ENCODE data around the gene CYP2S1.
"Not testable (repeated sequence)": the region's sequence is repeated elsewhere in the genome, so short reads cannot be mapped to it uniquely, and the experiment has no call there.

Gene CYP2S1, protein sequence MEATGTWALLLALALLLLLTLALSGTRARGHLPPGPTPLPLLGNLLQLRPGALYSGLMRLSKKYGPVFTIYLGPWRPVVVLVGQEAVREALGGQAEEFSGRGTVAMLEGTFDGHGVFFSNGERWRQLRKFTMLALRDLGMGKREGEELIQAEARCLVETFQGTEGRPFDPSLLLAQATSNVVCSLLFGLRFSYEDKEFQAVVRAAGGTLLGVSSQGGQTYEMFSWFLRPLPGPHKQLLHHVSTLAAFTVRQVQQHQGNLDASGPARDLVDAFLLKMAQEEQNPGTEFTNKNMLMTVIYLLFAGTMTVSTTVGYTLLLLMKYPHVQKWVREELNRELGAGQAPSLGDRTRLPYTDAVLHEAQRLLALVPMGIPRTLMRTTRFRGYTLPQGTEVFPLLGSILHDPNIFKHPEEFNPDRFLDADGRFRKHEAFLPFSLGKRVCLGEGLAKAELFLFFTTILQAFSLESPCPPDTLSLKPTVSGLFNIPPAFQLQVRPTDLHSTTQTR

DNA sequence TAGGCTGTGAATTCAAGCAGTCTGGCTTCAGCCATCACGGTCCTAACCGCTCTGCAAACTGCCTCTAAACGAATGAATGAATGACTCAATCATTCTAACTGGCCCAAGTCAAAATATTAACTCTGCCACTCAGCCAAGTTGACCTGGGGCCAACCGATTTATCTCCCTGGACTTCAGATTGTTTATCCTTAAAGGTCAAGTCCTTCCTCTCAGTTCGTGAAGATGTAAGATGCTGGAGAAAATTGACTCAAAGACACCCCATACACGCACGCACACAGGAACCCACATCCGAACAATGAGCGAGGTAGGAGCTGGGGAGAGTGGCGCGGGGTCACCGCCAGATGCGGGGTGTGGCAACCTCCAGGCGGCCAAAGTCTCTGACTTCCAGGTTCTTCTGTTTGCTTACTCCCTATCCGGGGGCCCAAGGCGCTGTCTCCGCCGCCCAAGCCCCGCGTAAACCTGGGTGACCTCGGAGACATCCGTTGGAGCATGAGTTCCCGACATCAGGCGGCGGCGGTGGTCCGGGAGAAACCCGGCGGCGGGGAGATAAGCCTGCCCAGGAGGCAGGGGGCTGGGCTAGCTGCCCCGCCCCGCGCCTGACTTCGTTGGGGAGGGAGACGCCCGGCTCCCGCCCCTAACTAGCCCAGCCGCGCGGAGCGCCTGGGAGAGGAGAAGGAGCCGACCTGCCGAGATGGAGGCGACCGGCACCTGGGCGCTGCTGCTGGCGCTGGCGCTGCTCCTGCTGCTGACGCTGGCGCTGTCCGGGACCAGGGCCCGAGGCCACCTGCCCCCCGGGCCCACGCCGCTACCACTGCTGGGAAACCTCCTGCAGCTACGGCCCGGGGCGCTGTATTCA, at the start of gene CYP2S1:
Gene CYP2S1 (plus strand): TSS at position 646 of the 856 bp plus-strand sequence. CDS start 46 bp downstream, at position 692.
- DNase-seq: no peak

DNA sequence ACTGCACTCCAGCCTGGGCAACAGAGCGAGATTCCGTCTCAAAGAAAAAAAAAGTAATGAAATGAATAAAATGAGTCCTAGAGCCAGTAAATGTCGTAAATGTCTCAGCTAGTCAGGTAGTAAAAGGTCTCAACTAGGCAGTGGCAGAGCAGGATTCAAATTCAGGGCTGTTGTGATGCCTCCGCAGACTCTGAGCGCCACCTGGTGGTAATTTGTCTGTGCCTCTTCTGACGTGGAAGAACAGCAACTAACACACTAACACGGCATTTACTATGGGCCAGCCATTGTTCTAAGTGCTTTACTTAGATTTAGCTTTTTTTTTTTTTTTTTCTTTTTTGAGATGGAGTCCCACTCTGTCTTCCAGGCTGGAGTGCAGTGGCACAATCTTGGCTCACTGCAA, 48.6 kb upstream of the CYP2S1 start:
- peak; percentile 50 for DNase-seq

DNA sequence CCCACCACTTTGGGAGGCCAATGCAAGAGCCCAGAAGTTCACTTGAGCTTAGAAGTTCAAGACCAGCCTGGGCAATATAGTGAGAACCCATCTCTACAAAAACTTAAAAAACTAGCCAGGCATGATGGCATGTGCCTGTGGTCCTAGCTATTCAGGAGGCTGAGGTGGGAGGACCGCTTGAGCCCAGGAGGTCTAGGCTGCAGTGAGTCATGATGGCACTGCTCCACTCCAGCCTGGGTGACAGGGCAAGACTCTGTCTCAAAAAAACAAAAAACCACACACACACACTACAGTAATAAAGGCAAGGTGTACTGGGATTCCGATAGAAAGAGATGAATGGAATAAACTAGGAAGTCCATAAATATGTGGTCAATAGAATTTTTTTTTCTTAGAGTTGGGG, 43.2 kb upstream of the CYP2S1 start:
- no peak for DNase-seq

DNA sequence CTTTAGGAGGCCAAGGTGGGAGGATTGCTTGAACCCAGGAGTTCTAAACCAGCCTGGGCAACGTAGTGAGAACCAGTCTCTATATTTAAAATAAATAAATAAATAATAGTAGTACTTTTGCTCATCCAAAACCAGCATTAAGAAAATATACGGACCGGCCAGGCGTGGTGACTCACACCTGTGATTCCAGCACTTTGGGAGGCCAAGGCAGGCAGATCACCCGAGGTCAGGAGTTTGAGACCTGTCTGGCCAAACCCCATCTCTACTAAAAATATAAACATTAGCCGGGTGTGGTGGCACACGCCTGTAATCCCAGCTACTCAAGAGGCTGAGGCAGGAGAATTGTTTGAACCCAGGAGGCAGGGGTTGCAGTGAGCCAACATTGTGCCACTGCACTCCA, 42.0 kb upstream of the CYP2S1 start:
- not testable (repeated sequence) for DNase-seq

DNA sequence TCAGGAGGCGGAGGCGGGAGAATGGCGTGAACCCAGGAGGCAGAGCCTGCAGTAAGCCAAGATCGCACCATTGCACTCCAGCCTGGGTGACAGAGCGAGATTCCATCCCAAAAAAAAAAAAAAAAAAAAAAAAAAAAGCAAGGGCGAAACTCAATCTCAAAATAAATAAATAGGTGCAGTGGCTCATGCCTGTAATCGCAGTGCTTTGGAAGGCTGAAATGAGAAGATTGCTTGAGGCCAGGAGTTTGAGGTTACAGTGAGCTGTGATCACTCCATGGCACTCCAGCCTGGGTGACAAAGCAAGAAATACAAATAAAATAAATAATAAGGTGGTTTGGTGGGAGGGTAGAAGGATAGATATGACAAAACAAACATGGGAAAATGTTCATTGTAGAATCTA, 39.0 kb upstream of the CYP2S1 start:
- no peak for DNase-seq

DNA sequence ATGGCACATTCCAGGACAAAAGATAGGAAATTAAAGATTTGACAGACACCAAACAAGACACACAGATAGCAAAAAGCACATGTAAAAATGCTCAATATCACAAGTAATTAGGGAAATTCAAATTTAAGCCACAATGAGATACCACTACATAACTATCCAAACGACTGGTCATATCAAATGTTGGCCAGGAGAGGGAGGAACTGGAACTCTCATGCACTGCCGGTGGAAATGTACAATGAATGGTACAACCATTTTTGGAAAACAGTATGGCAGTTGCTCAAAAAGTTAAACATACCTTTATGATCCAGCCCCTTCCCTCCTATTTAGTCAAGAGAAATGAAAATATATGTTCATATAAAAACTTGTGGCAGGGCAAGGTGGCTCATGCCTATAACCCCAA, 36.8 kb upstream of the CYP2S1 start:
- no peak for DNase-seq

DNA sequence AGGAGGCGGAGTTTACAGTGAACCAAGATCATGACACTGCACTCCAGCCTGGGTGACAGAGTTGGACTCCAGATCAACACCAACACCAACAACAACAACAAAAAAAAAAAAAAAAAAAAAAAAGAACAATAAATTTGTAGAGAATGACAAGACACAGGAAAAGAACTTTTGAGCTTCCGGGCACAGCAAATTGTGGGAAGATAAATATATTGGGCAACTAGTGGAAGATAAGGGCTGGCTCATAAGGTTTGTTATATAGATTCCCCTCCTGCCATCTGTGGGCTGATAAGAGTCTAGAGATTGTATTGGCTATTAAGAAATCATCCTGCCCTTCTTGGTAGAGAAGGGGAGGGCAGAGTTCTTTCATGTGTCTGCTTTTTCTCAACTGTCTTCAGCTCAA, 33.1 kb upstream of the CYP2S1 start:
- no peak for DNase-seq

DNA sequence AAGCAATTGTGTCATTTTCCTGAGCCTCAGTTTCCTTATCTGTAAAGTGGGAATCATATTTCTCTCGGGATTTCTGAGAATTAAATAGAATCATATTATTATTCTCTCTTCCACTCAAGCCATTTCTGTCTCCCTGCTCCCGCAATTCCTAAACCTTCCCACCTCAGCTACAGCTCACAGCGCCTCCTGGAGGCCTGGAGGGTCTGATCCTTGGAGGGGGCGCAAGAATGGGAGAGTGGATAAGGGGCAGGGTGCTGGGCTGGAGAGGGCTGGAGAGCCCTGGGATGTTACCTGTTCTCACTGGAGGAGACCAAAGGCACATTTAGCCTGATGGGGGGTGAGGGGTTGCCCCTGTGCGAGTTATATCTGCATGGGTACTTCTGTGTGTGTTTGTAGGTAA, 31.1 kb upstream of the CYP2S1 start:
- no peak for DNase-seq

DNA sequence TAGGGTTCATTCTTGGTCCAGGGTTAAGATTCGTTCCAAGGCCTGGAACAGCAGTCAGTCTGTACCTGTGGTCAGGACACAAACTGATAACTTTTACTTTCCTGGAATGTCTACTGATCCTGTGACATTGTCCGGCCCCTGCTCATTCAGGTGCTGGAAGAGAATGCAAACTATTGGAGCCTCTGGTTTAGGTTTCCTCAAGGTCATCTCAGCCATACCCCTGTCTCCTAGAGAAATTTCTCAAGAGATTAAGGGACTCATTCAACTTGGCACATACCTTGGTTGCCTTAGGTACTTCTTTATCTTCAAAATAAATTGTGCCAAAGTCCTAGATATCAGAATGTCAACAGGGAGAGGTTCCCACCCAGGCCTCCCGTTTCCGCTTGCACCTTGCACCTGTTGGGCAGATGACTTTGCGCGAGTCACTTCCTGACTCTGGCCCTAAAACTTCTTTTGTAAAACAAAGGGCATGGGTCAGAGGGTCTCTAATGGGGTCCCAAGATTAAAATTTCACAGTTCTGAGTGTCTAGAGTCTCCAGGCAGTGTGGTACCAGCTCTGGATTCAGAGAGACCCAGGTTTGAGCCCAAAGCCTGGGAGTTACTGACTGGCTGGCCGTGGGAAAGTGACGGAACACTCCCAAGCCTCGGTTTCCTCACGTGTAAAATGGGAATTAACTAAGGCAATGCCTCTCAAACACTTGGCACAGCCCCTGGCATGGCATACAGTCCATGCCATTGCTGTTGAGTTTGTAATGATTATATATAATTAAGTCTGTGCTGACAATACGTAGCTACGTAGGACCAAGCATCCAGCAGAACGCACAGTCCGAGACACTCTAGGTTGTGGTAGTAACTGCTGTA, 25.8 kb upstream of the CYP2S1 start:
- DNase-seq: no peak

DNA sequence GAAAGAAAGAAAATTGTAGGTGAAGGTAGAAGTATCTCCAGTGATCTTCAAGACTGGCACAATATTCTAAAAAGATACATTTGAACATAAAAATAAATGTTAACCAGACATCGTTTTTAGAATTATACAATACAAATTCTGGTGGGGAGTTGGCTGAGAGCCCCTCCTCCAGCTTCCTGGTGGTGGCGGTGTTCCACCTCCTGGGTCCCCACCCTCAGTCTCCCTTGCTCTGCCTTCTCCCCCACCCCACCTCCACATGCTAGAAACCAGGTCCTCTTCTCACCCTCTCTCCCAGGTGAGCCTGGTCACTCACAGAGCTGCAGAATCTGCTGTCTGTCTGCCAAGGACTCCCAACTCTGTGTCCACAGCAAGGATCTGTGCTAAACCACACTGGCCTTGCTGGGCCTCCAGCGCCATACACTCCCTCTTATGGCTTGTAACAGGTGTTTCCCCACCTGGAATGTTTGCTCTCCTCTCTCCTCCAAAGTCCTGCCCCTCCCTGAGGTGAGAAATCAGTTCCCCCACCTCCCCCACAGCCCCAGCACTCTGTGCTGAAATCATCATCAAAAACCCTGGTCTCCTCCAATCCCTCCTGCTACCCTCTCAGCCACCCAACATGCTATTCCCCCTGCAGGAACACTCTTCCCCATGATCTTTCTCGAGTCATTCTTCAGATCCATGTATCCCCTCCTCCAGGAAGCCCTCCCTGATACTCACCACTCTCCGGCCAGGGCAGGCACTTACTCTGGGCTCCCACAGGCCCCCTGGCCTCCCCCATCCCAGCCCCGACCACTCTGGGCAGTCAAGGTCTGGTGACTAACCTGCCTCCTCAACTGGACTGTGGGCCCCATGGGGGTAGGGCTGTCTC, 20.5 kb upstream of the CYP2S1 start:
- no peak for DNase-seq

DNA sequence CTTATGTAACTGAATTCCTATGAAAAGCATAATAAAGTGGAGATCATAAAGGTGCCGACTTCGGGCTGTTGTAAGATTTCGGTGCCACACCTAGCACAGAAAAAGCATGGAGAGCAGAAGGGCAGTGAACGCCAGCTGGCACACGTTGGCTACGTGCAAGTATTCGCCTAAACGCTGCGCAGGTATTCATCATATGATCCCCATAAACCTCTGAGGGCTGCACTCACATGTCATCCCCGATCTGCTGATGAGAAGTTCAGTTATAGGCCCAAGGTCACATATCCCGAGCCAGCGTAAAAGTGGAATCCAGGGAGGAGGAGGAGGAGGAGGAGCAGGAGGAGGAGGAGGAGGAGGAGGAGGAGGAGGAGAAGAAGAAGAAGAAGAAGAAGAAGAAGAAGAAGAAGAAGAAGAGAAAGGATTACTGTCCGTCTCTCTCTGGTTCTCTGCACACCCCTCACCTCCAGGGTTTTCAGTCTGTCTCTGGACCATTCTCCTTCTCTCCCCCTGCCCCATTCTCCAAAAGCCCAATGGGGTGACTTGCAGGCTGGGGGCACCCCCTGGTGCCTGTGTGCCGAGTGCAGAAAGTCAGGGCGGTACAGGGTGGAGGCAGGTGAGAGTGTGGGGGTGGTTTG, 18.6 kb upstream of the CYP2S1 start:
- DNase-seq: no peak

DNA sequence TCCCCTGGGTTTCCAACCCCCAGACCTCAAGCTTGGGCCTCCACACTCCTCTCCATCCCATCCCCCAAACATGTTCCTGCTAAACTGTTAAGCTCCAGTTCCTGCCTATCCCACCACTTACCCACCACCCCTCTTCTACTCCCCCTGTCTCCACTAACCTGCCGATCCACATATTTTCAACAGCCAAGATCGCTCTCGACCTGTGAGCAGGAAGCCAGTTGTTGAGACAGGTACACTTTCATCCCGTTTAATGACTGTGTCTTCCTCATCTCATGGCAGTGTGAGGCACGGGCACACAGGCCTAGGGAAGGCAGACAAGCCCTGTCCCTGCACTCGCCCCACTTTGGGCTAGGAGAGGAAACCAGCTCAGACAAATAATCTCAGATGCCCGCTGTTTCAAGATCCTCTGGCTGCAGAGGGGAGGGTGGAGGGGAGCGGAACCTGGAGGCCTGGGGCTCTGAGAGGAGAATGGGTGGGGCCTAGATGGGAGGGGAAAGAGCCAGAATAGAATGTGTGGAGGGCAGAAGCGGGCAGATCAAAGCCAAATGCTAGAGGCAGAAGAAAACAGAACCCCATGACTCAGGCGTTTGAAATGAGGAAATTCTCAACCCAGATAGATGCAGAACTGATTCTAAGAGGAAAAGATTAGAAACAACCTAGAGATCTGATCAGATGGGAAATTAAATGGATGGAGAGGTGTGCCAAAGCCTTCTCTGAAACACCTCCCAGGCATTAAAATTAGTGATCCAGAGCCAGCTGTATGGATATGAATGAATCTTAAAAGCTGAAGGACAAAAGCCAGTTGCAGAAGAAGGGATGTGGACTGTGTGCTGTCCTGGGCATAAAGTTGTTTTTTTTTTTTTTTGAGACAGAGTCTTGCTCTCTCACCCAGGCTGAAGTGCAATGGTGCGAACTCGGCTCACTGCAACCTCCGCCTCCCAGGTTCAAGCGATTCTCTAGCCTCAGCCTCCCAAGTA, 16.9 kb upstream of the CYP2S1 start:
- no peak for DNase-seq

DNA sequence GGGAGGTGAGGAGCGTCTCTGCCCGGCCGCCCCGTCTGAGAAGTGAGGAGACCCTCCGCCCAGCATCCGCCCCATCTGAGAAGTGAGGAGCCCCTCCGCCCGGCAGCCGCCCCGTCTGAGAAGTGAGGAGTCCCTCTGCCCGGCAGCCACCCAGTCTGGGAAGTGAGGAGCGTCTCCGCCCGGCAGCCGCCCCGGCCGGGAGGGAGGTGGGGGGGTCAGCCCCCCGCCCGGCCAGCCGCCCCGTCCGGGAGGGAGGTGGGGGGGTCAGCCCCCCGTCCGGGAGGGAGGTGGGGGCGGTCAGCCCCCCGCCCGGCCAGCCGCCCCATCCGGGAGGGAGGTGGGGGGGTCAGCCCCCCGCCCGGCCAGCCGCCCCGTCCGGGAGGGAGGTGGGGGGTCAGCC, 12.8 kb upstream of the CYP2S1 start:
- DNase-seq: not testable (repeated sequence)

DNA sequence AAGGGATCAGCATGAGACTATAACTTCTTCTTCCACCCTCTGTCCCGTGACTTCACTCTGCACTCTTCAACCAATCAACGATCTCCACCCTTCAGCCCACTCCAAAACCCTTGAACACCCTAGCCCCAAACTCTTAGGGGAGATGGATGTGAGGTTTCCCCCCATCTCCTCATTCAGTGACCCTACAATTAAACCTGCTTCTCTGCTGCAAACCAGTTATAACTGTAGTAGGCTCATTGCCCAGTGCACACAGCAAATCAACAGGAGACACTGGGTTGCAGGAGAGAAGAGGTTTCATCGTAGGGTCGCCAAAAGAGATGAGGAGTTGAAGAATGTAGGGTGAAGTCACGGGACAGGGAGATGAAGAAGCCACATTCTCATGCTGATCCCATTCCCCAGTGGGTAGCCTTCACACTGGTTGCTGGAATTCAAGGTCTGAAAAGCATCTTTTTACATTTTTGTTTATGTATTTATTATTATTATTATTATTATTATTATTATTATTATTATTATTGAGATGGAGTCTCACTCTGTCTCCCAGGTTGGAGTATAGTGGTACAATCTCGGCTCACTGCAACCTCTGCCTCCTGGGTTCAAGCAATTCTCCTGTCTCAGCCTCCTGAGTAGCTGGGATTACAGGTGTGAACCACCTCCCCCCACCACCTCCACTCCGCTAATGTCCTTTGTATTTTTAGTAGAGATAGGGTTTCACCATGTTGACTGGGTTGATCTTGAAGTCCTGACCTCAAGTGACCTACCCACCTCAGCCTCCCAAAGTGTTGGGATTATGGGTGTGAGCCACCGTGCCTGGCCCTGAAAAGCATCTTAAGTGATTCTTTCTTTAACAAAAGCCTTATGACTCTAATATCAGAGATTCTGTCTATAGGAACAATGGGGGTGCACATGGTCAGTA, 5.8 kb upstream of the CYP2S1 start:
- no peak for DNase-seq

DNA sequence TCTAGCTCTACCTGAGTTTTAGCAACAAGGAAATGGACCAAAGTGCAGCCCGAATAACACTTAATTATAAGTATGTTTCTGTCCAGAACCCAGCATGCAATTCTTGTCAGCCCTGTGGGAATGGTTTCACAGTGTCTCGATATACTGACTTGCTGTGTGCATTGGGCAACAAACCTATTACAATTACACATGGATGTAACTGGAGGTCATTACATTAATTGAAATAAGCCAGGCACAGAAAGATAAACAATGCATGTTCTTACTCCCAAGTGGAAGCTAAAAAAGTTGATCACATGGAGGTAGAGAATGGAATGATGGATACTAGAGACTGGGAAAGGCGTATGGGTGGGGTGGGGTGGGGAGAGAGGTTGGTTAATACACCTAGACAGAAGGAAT, 5.1 kb upstream of the CYP2S1 start:
- no peak for DNase-seq

DNA sequence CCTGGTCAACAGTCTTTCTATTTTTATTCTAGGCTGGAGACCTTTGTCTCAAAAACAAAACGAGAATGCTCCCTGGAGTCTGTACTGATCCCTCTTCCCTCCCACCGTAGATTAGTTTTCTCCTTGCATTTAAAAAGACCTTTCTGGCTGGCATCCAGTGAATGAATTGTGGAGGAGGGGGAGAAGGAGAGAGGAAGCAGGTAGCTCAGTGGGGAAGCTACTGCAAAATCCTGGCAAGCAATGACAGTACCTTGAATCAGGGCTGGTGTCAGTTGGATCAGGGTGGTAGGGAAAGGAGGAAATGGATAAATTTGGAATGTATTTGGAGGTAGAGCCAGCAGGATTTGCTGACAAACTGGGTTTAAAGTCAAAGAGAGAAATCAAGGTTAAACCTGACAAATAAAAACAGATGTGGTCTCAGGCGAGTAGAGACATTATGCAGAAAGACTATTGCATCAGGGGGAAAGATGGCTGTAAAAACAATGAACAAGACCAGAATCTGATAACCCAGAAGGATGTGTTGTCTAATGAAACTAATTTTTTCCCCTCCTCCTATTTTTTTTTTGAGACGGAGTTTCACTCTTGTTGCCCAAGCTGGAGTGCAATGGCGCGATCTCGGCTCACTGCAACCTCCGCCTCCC, 3.5 kb upstream of the CYP2S1 start:
- no peak for DNase-seq

DNA sequence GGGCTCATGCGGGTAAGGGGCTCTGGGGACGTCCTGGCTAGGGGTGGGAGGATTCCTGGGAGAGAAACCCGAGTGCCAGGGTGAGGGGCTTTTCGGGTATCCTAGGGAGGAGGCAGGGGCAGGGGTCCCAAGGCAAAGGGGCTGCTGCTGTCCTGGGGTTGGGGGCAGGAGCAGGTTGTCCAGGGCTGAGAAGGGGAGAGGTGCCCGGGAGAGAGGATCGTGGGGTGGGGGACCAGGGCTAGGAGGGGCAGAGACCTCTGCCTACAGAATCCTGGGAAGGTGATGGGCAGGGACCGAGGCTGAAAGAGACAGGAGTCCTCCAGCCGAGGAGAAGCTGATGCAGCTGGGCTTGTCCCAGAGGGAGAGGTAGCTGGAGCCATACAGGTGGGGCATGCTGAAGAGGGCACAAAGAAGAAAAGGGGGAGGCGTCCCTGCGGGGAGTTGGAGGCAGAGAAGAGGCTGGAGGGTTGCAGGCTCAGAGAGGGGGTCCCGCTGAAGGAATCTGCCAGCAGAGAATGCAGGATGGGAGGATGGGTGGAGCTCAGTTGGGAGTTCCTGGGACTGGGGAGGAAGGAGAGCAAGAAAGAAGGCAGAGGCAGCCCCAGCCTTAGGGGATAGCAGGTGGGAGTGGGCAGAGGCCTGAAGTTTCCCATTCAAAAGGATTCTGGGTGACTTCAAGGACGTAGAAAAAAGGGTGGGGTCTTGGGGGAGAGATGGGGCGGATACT, 574 bp downstream of the CYP2S1 start:
- DNase-seq: no peak

DNA sequence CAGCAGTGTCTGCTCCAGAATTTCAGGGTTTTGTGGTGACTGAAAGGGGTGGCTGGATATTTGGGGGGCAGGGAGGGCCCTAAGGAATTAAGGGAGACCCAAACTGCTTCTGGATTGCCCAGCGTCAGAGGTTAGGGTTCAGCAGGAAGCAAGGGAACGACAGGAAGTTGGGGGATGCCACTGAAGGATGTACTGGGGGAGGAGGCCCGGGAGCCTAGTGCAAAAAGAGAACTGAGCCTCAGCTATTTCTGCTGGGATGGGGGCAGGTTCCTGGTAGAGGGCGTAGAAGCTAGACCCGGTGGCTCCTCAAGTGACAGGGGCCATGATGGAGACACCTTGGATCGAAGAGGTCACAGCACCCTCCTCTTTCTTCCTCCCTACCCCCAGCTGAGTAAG, 1.1 kb downstream of the CYP2S1 start:
- DNase-seq: no peak
